PFSK-1 (cell line): ENCODE data around the gene COL6A2.

ENCODE experiments used
- FOXP2 ChIP-seq: optimal IDR thresholded peaks from 2 replicates; pipeline ENCODE3; 2011; ENCODE audit warnings: borderline replicate concordance, control low read depth, inconsistent platforms; ENCODE audit not compliant: insufficient read depth; ENCODE audit errors: extremely low read length, extremely low read depth
- POLR2AphosphoS5 ChIP-seq: IDR thresholded peaks from 2 replicates; pipeline ENCODE4 v1.6.1; 2012; ENCODE audit warnings: low read depth, mild to moderate bottlenecking, control low read depth, low read length, moderate library complexity
- REST ChIP-seq, 2 experiments: IDR thresholded peaks; 2 replicates each; pipeline versions ENCODE4 v1.6.1 to v1.8.0; 2011 to 2012; ENCODE audit warnings: low read depth in 2 of 2, low read length in 2 of 2, control low read depth in 1 of 2, inconsistent platforms in 1 of 2, mild to moderate bottlenecking in 1 of 2, moderate library complexity in 1 of 2; ENCODE audit not compliant: insufficient read depth in 1 of 2
- SIN3A ChIP-seq: IDR thresholded peaks from 2 replicates; pipeline ENCODE4 v1.6.1; 2012; ENCODE audit warnings: mild to moderate bottlenecking, low read length, moderate library complexity, borderline replicate concordance; ENCODE audit not compliant: insufficient read depth
- TAF1 ChIP-seq: IDR thresholded peaks from 2 replicates; pipeline ENCODE4 v1.6.1; 2012; ENCODE audit warnings: low read length, control low read depth, borderline replicate concordance; ENCODE audit not compliant: insufficient read depth

The COL6A2 gene

GRCh38 chr21:46142582-46143473 lies 44.9 kb downstream of the COL6A2 start:
- TF ChIP-seq REST (IDR thresholded peaks at IDR 0.05; ENCODE audit: insufficient read depth in 1 of 2, low read depth in 2 of 2, low read length in 2 of 2) (no peak), FOXP2 (no peak), POLR2AphosphoS5 (no peak), TAF1 (no peak), SIN3A (no peak)

- no peak for TF ChIP-seq POLR2AphosphoS5
- TF ChIP-seq FOXP2, result no peak
- TF ChIP-seq REST (IDR thresholded peaks at IDR 0.05; ENCODE audit: insufficient read depth in 1 of 2, low read depth in 2 of 2, low read length in 2 of 2), result no peak
- TF ChIP-seq SIN3A, result no peak
- TF ChIP-seq TAF1, result no peak
Measured at GRCh38 chr21:46144464-46145070, 46.7 kb downstream of the COL6A2 start.

GRCh38 chr21:46145159-46145839 lies 47.4 kb downstream of the COL6A2 start:
- TF ChIP-seq POLR2AphosphoS5 (no peak), SIN3A (no peak), TAF1 (no peak)

DNA sequence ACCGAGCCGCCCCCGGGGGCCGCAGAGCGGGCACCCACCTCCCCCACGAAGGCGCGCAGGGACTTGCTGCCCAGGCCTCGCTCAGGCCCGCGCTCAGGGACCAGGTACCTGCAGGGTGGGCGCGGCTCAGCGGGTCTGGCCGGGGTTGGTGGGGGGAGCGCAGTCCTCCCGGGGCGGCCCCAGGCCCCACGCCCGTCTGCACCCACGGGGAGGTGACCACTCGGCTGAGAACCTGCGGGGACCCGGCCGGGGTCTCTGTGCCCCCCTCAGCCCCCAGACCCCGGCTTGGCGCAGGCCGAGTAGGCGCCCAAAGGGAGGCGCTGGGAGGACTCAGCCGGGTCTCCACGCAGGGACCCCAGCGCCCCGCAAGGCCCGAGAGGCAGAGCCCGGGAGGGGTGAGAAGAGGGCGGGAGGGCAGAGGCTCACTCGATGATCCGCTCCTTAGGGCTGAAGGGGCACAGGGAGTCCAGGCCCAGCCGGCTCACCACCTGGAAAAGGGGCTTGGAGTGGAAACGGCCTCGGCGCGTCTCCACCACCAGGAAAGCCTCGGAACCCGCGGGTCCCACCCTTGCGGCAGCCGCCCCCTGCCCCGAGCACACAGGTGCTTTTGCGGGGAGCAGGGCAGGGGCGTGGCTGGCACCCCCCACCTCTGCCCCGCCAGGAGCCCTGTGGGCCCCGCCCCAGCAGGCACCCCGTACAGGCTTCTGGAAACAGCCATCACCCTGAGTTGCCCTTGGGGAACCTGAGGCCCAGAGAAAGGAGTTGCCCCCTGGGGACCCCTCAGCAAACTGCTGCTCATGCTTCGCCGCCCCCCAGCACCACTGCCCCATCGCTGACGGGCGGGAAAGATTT lies 48.2 kb downstream of the COL6A2 start:
- TF ChIP-seq SIN3A (no peak), TAF1 (no peak), REST (IDR thresholded peaks at IDR 0.05; ENCODE audit: insufficient read depth in 1 of 2, low read depth in 2 of 2, low read length in 2 of 2) (no peak), POLR2AphosphoS5 (no peak), FOXP2 (no peak)

DNA sequence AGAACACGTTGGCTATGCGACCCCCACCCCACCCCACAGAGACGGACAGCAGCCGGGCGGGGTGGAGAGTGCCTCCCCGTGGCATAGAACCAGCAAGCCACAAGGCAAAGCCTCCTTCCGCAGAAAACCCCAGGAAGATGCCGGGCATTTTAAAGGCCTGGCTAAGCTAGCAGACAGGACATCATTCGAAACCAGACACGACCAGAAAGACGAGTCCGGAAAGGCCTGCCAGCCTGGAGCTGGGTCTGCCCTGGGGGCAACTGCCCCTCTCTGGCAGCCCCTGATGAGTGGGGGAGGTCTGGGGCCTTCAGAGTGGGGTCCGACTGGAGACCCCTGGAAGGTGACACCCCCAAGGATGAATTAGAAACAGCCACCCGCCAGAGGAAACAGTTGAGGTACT lies 48.9 kb downstream of the COL6A2 start:
- TF ChIP-seq FOXP2 (no peak), POLR2AphosphoS5 (no peak)
